ENCODE results near the gene MRPL14. TPM values are rescaled to one million over a fixed set of nuclear protein-coding genes. Genes with fewer than 3 reads are reported as not detected.

Gene MRPL14
- total and polyA plus RNA-seq, 3 donors from 2014 or later, result 47.6 to 86.5 (median 53.5) TPM

DNA sequence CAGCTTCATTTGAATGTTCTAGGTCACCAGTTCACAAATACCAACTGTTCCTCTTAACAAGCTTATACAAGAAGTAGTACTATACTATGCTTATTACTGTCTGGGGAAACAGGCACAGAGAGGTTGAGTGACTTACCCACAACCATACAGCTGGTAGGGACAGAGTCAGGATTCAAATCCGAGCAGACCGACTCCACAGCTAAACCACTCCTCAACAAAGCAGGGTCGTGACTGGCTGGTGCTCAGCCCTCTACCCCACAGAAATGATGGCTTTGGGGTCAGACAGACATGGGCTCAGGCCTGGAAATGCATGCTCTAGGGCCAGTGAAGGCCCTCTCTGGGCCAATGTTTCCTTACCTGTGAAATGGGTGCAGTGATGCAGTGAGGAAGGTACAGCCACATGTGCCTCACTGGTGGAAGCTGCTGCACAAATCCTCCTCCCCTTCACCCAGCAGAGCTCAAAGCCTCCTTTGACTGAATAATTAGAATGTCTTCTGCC is 63.6 kb downstream of the MRPL14 start:
- peaks cover 24% of the 10 kb centered on the region for H3K4me1 ChIP-seq
- no peaks in the 10 kb centered on the region for H3K27me3 ChIP-seq
- intact Hi-C loops (cut with DNase I; ENCODE audit: low total_unique reads), result no loop called here
- no peaks in the 10 kb centered on the region for H3K9me3 ChIP-seq
- H3K36me3 ChIP-seq (ENCODE audit: low read depth, missing control alignments), result no peaks in the 10 kb centered on the region
- no peak for TF ChIP-seq POLR2A (IDR thresholded peaks at IDR 0.05)
- TF ChIP-seq, protein P1, sequence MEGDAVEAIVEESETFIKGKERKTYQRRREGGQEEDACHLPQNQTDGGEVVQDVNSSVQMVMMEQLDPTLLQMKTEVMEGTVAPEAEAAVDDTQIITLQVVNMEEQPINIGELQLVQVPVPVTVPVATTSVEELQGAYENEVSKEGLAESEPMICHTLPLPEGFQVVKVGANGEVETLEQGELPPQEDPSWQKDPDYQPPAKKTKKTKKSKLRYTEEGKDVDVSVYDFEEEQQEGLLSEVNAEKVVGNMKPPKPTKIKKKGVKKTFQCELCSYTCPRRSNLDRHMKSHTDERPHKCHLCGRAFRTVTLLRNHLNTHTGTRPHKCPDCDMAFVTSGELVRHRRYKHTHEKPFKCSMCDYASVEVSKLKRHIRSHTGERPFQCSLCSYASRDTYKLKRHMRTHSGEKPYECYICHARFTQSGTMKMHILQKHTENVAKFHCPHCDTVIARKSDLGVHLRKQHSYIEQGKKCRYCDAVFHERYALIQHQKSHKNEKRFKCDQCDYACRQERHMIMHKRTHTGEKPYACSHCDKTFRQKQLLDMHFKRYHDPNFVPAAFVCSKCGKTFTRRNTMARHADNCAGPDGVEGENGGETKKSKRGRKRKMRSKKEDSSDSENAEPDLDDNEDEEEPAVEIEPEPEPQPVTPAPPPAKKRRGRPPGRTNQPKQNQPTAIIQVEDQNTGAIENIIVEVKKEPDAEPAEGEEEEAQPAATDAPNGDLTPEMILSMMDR (IDR thresholded peaks at IDR 0.05), result no peak
- 79 to 82% methylated on average over 2 to 3 of the region's 3 CpGs for WGBS, 2 donors
- H3K4me3 ChIP-seq, result no peak overlapping the region
- DNase-seq, result no peak
- peak overlapping the region in 1 of 2 donors; percentile 10 for H3K27ac ChIP-seq

Other genes starting within 250 kb of the MRPL14 start
- gene TMEM63B, start 102 bp upstream of the MRPL14 start, total RNA-seq, result 100 to 1,000 TPM; 139 to 170 TPM
- 79.0 TPM for gene TMEM63B, start 102 bp upstream of the MRPL14 start, polyA plus RNA-seq (ENCODE audit: insufficient read depth, low read depth, low replicate concordance)
- 10 to 100 TPM; 20.5 to 23.5 TPM for gene CAPN11, start 31.4 kb upstream of the MRPL14 start, total RNA-seq
- gene CAPN11, start 31.4 kb upstream of the MRPL14 start, polyA plus RNA-seq (ENCODE audit: insufficient read depth, low read depth, low replicate concordance), result 115 TPM
- under 1 TPM in 1 of 2 donors, not detected in 1; 0.87 TPM for gene MYMX, start 89.5 kb upstream of the MRPL14 start, total RNA-seq
- gene MYMX, start 89.5 kb upstream of the MRPL14 start, polyA plus RNA-seq (ENCODE audit: insufficient read depth, low read depth, low replicate concordance), result 0.73 TPM
- gene SLC29A1, start 96.1 kb upstream of the MRPL14 start, total RNA-seq, result 10 to 100 TPM; 51.3 to 70.0 TPM
- 41.2 TPM for gene SLC29A1, start 96.1 kb upstream of the MRPL14 start, polyA plus RNA-seq (ENCODE audit: insufficient read depth, low read depth, low replicate concordance)
- 100 to 1,000 TPM; 480 to 610 TPM for gene HSP90AB1, start 119.6 kb upstream of the MRPL14 start, total RNA-seq
- gene HSP90AB1, start 119.6 kb upstream of the MRPL14 start, polyA plus RNA-seq (ENCODE audit: insufficient read depth, low read depth, low replicate concordance), result 602 TPM
- gene SLC35B2, start 130.1 kb upstream of the MRPL14 start, total RNA-seq, result 10 to 100 TPM; 42.4 to 49.8 TPM
- 32.1 TPM for gene SLC35B2, start 130.1 kb upstream of the MRPL14 start, polyA plus RNA-seq (ENCODE audit: insufficient read depth, low read depth, low replicate concordance)
- 10 to 100 TPM; 18.3 to 29.2 TPM for gene NFKBIE, start 138.1 kb upstream of the MRPL14 start, total RNA-seq
- 13.1 TPM for gene NFKBIE, start 138.1 kb upstream of the MRPL14 start, polyA plus RNA-seq (ENCODE audit: insufficient read depth, low read depth, low replicate concordance)
- gene TMEM151B, start 143.0 kb upstream of the MRPL14 start, total RNA-seq, result 1 to 10 TPM; 1.6 to 2.8 TPM
- 1.3 TPM for gene TMEM151B, start 143.0 kb upstream of the MRPL14 start, polyA plus RNA-seq (ENCODE audit: insufficient read depth, low read depth, low replicate concordance)
- 10 to 100 TPM; 13.4 to 14.6 TPM for gene AARS2, start 185.9 kb upstream of the MRPL14 start, total RNA-seq
- gene AARS2, start 185.9 kb upstream of the MRPL14 start, polyA plus RNA-seq (ENCODE audit: insufficient read depth, low read depth, low replicate concordance), result 6.2 TPM
- 10 to 100 TPM; 10.7 to 13.1 TPM for gene SPATS1, start 215.2 kb upstream of the MRPL14 start, total RNA-seq
- 51.7 TPM for gene SPATS1, start 215.2 kb upstream of the MRPL14 start, polyA plus RNA-seq (ENCODE audit: insufficient read depth, low read depth, low replicate concordance)

Measured in testis (tissue), 3 donors.